ENCODE data around the gene CEBPA. TPM values are rescaled to one million over a fixed set of nuclear protein-coding genes. Genes with fewer than 3 reads are reported as not detected.

The CEBPA gene
- polyA plus RNA-seq, 3 donors = 17.9 to 76.3 (median 47.5) TPM

DNA sequence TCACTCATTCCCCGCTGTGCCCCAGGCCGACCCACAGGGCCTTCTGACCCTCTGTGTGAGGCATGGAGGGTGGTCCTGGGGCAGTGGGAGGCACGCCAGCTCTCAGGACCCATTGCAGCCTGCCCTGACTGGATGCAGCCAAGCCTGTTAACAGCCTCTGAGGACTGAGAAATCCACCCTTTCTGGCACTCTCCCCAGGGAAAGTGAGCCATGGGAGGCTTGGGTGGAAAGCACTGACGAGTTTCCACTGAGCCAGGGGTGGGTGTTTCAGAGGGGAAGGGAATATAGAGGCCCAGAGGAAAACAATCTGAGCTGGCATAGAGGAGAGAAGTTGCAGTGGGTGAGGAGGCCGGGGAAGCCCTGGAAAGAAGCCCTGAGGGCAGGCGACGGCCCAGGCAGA, 46.1 kb downstream of the CEBPA start:
- Mint-ChIP-seq H3K27ac (no peak overlapping the region), H3K36me3 (no peaks in the 10 kb centered on the region), H3K27me3 (ENCODE audit: low read depth in 3 of 3) (no peaks in the 10 kb centered on the region), H3K4me3 (no peak overlapping the region), H3K9me3 (peaks cover 0 to 5% (median 2%) of the 10 kb centered on the region in 7 donors), H3K4me1 (peaks cover 44% of the 10 kb centered on the region)
- H3K9ac ChIP-seq (ENCODE audit: insufficient read depth, low read length, poor library complexity, severe bottlenecking) = no peak overlapping the region
- H3K27me3 ChIP-seq (ENCODE audit: control insufficient read depth in 2 of 2, insufficient read depth in 2 of 2, low read length in 2 of 2) = no peaks in the 10 kb centered on the region
- intact Hi-C loops (cut with micrococcal nuclease) = no loop called here
- WGBS (ENCODE audit: insufficient coverage) = 97% methylated on average over 6 of the region's 7 CpGs
- TF ChIP-seq, protein P1, sequence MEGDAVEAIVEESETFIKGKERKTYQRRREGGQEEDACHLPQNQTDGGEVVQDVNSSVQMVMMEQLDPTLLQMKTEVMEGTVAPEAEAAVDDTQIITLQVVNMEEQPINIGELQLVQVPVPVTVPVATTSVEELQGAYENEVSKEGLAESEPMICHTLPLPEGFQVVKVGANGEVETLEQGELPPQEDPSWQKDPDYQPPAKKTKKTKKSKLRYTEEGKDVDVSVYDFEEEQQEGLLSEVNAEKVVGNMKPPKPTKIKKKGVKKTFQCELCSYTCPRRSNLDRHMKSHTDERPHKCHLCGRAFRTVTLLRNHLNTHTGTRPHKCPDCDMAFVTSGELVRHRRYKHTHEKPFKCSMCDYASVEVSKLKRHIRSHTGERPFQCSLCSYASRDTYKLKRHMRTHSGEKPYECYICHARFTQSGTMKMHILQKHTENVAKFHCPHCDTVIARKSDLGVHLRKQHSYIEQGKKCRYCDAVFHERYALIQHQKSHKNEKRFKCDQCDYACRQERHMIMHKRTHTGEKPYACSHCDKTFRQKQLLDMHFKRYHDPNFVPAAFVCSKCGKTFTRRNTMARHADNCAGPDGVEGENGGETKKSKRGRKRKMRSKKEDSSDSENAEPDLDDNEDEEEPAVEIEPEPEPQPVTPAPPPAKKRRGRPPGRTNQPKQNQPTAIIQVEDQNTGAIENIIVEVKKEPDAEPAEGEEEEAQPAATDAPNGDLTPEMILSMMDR (IDR thresholded peaks at IDR 0.05) = no peak
- H3K9me3 ChIP-seq (replicated peaks in 1 of 2; ENCODE audit: control insufficient read depth in 1 of 2, insufficient read depth in 1 of 2, low read length in 2 of 2) = peaks cover 0 to 4% of the 10 kb centered on the region in 2 donors
- H3K4me1 ChIP-seq (ENCODE audit: control insufficient read depth in 1 of 2, insufficient read depth in 2 of 2, low read length in 2 of 2) = peaks cover 52 to 54% of the 10 kb centered on the region in 2 donors
- H3K4me2 ChIP-seq (replicated peaks; ENCODE audit: extremely low read depth, low read length, poor library complexity, severe bottlenecking) = no peak overlapping the region
- no peak for DNase-seq
- H2AFZ ChIP-seq (ENCODE audit: insufficient read depth, low read depth, low read length, poor library complexity, severe bottlenecking) = no peak overlapping the region
- no peak overlapping the region for H3K4me3 ChIP-seq (replicated peaks in 1 of 3; ENCODE audit: low read depth in 2 of 3, low read length in 3 of 3)
- no peaks in the 10 kb centered on the region for H4K20me1 ChIP-seq (ENCODE audit: insufficient read depth, low read length)
- H3K36me3 ChIP-seq (replicated peaks in 1 of 2; ENCODE audit: control insufficient read depth in 1 of 2, insufficient read depth in 2 of 2, low read length in 2 of 2) = no peaks in the 10 kb centered on the region
- no peaks in the 10 kb centered on the region for H3K79me2 ChIP-seq (ENCODE audit: insufficient read depth, low read length)
- H3K27ac ChIP-seq (ENCODE audit: low read depth in 1 of 2, low read length in 2 of 2) = no peak overlapping the region

DNA sequence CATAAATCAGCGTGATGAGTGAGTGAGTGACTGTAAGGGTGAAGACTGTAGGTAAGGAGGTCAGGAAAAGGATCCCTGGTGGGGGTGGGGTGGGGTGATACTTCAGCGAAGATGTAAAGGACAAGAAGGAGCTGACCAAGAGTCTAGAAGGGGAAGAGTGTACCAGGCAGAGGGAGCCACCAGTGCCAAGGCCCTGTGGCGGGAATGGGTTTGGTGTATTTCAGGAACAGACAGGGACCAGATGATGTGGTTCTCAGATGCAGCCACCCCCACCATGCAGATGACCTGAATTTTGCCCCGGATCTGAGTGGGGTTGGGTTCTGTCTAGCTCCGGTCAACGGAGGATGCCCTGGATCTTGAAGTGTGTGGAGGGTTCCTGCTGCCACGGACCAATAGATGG, 46.6 kb downstream of the CEBPA start:
- H3K4me1 Mint-ChIP-seq = peaks cover 40% of the 10 kb centered on the region
- no peaks in the 10 kb centered on the region for H3K36me3 Mint-ChIP-seq
- H2AFZ ChIP-seq (ENCODE audit: insufficient read depth, low read depth, low read length, poor library complexity, severe bottlenecking) = no peak overlapping the region
- H3K9ac ChIP-seq (ENCODE audit: insufficient read depth, low read length, poor library complexity, severe bottlenecking) = no peak overlapping the region
- no peak overlapping the region for H3K4me2 ChIP-seq (replicated peaks; ENCODE audit: extremely low read depth, low read length, poor library complexity, severe bottlenecking)
- WGBS (ENCODE audit: insufficient coverage) = 98% methylated on average over 6 of the region's 7 CpGs
- no peaks in the 10 kb centered on the region for H3K79me2 ChIP-seq (ENCODE audit: insufficient read depth, low read length)
- H3K27me3 Mint-ChIP-seq (ENCODE audit: low read depth in 3 of 3) = no peaks in the 10 kb centered on the region
- peaks cover 48 to 49% of the 10 kb centered on the region in 2 donors for H3K4me1 ChIP-seq (ENCODE audit: control insufficient read depth in 1 of 2, insufficient read depth in 2 of 2, low read length in 2 of 2)
- no peak overlapping the region for H3K4me3 Mint-ChIP-seq
- intact Hi-C loops (cut with micrococcal nuclease) = no loop called here
- H3K9me3 ChIP-seq (replicated peaks in 1 of 2; ENCODE audit: control insufficient read depth in 1 of 2, insufficient read depth in 1 of 2, low read length in 2 of 2) = peaks cover 0 to 4% of the 10 kb centered on the region in 2 donors
- peaks cover 0 to 5% (median 2%) of the 10 kb centered on the region in 7 donors for H3K9me3 Mint-ChIP-seq
- no peaks in the 10 kb centered on the region for H4K20me1 ChIP-seq (ENCODE audit: insufficient read depth, low read length)
- H3K4me3 ChIP-seq (replicated peaks in 1 of 3; ENCODE audit: low read depth in 2 of 3, low read length in 3 of 3) = no peak overlapping the region
- TF ChIP-seq, protein P1 (IDR thresholded peaks at IDR 0.05) = no peak
- peak overlapping the region in 1 of 7 donors; percentile 30 for H3K27ac Mint-ChIP-seq
- no peaks in the 10 kb centered on the region for H3K36me3 ChIP-seq (replicated peaks in 1 of 2; ENCODE audit: control insufficient read depth in 1 of 2, insufficient read depth in 2 of 2, low read length in 2 of 2)
- DNase-seq = no peak
- H3K27ac ChIP-seq (ENCODE audit: low read depth in 1 of 2, low read length in 2 of 2) = no peak overlapping the region
- H3K27me3 ChIP-seq (ENCODE audit: control insufficient read depth in 2 of 2, insufficient read depth in 2 of 2, low read length in 2 of 2) = no peaks in the 10 kb centered on the region
